Measurements from ENCODE around the gene SDCBP2.

The SDCBP2 gene

DNA sequence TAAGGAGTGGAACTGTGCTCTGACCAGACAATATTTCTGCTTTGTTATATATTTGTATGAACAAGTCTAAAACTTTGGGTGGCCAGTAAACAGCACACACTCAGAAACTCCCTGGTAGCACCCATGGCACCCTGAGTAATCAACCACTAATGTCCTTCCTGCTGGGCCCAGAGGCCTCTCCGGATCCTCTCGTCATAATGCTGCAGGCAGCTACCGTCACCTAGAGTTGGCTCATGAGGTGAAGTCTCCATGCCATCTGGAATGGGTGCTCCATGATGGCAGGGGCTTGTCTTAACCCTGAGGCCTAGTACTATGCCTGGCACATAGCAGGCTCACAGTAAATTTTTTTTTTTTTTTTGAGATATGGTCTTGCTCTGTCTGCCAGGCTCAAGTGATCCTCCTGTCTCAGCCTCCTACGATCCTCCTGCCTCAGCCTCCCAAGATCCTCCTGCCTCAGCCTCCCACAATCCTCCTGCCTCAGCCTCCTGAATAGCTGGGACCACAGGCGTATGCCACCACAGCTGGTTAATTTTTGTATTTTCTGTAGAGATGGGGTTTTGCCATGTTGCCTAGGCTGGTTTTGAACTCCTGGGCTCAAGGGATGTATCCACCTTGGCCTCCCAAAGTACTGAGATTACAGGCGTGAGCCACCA lies 3.0 kb upstream of the SDCBP2 start:
- Histone ChIP-seq H3K27me3 (ENCODE audit: insufficient read depth, low read length) (no peaks in the 10 kb centered on the region), H3K4me3 (ENCODE audit: low read length) (no peak overlapping the region), H3K9me3 (ENCODE audit: low read length) (no peaks in the 10 kb centered on the region), H3K36me3 (ENCODE audit: insufficient read depth, low read length) (peaks cover 19% of the 10 kb centered on the region), H3K4me1 (ENCODE audit: insufficient read depth, low read length) (peaks cover 5% of the 10 kb centered on the region), H2AFZ (ENCODE audit: low read depth, low read length) (no peak overlapping the region)

DNA sequence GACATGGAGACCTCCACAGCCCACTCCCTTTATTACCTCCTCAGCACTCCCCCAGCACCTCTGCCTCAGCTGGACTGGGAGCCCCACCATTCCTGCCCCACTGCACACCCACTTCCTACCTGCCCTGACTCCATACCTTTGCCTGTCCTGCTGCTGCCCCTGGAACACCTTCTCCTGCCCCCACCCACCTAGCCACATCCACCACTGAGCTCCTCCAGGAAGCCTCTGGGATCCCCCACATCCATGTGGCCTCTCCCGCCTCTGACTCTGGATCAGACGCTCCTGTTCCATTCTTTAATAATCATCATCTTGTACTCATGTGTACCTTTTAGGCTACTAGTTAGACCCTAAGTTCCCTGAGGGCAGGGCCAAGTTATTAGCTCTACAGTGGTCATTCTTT lies 2.2 kb upstream of the SDCBP2 start:
- H3K4me3 ChIP-seq (ENCODE audit: low read length): no peak overlapping the region
- H3K27me3 ChIP-seq (ENCODE audit: insufficient read depth, low read length): no peaks in the 10 kb centered on the region
- H2AFZ ChIP-seq (ENCODE audit: low read depth, low read length): no peak overlapping the region
- H3K36me3 ChIP-seq (ENCODE audit: insufficient read depth, low read length): peaks cover 19% of the 10 kb centered on the region
- H3K9me3 ChIP-seq (ENCODE audit: low read length): no peaks in the 10 kb centered on the region
- H3K4me1 ChIP-seq (ENCODE audit: insufficient read depth, low read length): peaks cover 10% of the 10 kb centered on the region

DNA sequence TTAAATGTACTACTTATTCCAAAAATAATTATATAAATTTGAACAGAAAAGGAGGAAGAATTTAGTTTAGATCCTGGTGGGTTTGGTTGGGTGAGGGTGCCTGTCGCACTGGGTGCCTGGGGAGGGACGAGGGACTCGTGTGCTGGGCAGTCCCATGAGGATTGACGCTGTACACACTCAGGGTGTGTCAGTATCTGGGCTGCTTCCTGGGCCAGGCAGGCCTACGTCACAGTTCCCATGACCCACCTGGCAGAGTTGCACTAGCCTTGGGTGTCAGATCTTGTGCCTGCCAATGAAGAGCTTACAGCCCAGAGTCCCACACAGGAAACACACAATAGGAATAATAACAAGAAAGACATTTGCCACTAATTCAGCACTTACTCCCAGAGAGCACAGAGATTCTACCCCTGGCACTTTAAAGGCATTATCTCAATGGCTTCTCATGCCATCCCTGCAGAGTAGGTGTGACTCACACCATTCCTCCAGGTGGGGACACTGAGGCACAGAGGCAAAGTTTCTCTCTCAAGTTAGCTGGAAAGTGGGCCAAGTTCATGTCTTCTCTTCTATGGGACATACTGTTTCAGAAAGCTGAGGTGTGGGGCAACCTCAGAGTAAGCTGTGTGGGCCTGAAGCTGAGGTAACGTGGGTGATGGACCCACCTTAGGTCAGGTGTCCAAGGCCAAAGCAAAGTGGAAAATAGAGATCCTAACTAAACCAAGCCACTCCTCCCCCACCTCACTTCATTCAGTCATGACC lies 1.3 kb upstream of the SDCBP2 start:
- H3K27me3 ChIP-seq (ENCODE audit: insufficient read depth, low read length): no peaks in the 10 kb centered on the region
- H3K4me1 ChIP-seq (ENCODE audit: insufficient read depth, low read length): peaks cover 14% of the 10 kb centered on the region
- H3K4me3 ChIP-seq (ENCODE audit: low read length): no peak overlapping the region
- no peak overlapping the region for H2AFZ ChIP-seq (ENCODE audit: low read depth, low read length)
- peaks cover 19% of the 10 kb centered on the region for H3K36me3 ChIP-seq (ENCODE audit: insufficient read depth, low read length)
- H3K9me3 ChIP-seq (ENCODE audit: low read length): no peaks in the 10 kb centered on the region

DNA sequence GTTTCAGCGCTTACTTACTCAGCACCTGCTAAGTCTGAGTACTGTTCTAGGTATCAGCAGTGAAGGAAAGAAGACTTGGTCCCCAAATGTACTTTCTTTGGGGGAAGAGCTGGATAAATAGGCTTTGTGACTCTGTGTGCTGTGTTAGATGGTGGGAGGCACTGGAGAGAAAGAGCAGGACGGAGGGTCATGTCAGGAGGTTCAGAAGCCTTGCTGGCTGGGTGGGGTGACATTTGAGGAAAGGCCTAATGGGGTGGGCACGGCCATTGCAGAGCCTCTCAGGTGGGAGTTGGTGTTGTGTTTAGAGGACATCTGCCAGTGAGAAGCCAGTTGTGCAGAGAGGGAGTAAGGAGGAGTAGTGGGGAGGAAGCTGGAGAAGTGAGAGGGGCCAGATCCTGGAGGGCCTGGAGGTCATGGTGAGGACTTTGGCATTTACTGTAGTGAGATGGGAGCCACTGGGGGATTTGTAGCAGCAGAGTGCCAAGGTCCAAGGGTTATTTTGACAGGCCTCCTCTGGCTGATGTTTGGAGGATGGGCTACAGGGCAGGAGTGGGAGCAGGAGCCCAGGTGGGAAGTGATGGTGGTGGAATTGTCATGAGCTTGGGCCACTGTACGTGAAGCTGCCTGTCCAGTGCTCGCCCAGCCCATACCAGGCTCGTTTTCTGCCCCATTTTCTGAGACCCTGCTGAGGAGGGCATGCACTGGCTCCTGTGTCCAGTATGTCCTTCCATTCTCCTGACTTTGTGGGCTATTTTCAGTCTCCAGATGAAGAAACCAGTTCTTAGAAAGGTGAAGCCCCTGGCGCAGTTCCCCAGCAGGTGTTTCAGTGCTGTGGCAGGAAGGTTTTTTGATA lies 886 bp downstream of the SDCBP2 start:
- Histone ChIP-seq H3K4me1 (ENCODE audit: insufficient read depth, low read length) (peaks cover 20% of the 10 kb centered on the region), H3K9me3 (ENCODE audit: low read length) (no peaks in the 10 kb centered on the region), H2AFZ (ENCODE audit: low read depth, low read length) (no peak overlapping the region), H3K4me3 (ENCODE audit: low read length) (no peak overlapping the region), H3K27me3 (ENCODE audit: insufficient read depth, low read length) (no peaks in the 10 kb centered on the region), H3K36me3 (ENCODE audit: insufficient read depth, low read length) (peaks cover 14% of the 10 kb centered on the region)

DNA sequence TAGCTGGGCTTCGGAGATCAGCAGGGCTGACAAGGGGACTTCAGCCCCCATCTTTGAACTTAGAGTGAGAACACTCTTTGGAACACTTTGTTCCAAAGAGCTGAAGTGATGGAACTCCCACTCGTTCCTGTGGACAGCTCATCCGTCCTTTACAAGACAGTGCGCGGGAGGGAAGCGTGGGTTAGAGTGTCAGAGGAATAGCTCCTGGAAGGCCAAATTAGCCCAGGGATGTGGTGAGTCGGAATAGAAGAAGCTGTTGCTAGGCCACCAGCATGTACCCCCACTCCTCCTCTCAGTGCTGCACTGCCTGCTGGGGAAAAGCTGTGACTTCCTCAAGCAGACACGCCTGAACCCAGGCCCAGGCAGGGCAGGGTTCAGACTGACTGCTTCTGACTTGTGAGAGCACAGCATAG lies 1.7 kb downstream of the SDCBP2 start:
- Histone ChIP-seq H3K9me3 (ENCODE audit: low read length) (no peaks in the 10 kb centered on the region), H3K27me3 (ENCODE audit: insufficient read depth, low read length) (no peaks in the 10 kb centered on the region), H3K4me1 (ENCODE audit: insufficient read depth, low read length) (peaks cover 20% of the 10 kb centered on the region), H3K36me3 (ENCODE audit: insufficient read depth, low read length) (peaks cover 9% of the 10 kb centered on the region), H2AFZ (ENCODE audit: low read depth, low read length) (no peak overlapping the region), H3K4me3 (ENCODE audit: low read length) (no peak overlapping the region)

DNA sequence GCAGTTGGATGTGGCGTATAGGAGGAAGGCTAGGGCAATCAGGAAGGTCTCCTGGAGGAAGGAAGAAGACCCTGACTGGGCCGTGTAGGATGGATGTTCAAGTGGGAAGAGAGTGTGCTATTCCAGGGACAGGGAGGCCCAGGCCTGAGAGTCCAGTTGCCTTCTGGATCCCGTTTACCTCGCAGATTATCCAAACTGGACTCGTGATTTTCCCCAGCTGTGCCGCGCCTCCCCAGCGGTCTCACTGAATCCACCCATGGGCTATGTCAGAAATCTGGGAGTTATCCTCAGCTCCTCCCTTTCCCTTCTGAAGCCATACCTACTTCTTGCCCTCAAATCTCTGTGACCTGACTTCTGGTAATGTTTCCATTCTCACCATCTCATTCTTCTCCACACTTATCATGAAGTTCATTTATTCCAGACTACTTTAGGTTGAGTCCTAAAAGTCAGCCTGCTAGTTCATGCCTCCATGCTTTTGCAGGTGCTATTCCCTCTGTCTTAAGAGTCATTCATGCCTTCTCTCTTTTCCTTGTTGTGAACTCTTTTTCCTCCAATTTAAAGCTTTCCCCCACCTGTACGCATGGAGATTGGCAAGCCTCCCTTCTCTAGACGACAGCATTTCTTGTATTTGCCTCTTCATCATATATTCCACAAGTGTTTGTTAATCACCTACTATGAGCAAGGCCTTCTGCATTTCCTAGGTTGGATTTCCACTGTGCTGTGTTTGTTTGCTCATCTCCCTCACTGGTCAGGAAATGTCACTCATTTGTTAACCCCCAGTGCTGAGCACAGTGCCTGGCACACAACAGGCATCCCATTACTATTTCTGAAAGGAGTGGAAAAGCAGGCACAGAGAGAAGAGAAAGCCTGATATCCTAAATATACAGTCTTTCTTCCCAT lies 2.7 kb downstream of the SDCBP2 start:
- Histone ChIP-seq H2AFZ (ENCODE audit: low read depth, low read length) (no peak overlapping the region), H3K27me3 (ENCODE audit: insufficient read depth, low read length) (no peaks in the 10 kb centered on the region), H3K9me3 (ENCODE audit: low read length) (no peaks in the 10 kb centered on the region), H3K4me3 (ENCODE audit: low read length) (peak overlapping the region; percentile 79), H3K36me3 (ENCODE audit: insufficient read depth, low read length) (peaks cover 2% of the 10 kb centered on the region), H3K4me1 (ENCODE audit: insufficient read depth, low read length) (peaks cover 20% of the 10 kb centered on the region)

DNA sequence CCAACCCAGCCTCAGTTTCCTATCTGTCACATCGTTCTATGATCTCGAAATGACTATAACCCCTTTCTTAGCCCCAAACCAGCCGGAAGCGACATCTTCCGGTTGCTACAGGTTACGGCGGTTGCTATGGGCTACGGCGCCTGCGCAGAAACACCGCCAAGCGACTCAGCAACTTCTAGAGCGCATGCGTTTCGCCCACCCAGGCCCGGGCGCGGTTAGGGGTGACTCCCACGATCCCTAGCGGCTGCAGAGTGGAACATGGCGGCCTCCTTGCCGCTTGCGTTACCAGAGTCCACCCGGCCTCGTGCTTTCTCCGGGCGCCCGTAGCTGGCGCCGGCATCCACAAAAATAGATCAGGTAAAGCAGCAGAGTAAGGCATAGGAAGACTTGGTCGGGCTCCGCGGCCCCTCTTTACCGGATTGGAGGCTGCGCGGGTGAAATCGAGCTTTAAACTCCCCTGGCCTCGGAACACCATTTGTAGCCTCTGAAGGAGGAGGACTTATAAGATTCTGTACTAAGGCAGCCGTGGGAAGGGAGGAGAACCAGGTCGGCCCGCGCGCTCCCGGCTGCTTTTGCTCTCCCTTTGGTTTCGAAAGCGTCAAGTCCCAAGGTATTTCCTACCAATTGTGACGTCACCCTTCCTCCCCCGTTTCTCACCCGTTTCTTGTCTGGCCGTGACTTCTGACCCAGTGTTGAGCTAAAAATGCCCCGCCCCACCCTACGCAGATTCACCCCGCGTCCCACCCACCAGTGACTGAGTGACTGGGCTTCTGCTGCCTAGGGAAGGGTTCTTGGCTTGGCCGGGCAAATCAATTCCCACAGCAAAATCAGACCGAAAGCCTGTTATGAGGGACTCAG lies 3.5 kb downstream of the SDCBP2 start:
- no peaks in the 10 kb centered on the region for H3K27me3 ChIP-seq (ENCODE audit: insufficient read depth, low read length)
- peaks cover 20% of the 10 kb centered on the region for H3K4me1 ChIP-seq (ENCODE audit: insufficient read depth, low read length)
- no peaks in the 10 kb centered on the region for H3K36me3 ChIP-seq (ENCODE audit: insufficient read depth, low read length)
- H3K9me3 ChIP-seq (ENCODE audit: low read length): no peaks in the 10 kb centered on the region
- H2AFZ ChIP-seq (ENCODE audit: low read depth, low read length): peak overlapping the region; percentile 70
- H3K4me3 ChIP-seq (ENCODE audit: low read length): peak overlapping the region; percentile 79

DNA sequence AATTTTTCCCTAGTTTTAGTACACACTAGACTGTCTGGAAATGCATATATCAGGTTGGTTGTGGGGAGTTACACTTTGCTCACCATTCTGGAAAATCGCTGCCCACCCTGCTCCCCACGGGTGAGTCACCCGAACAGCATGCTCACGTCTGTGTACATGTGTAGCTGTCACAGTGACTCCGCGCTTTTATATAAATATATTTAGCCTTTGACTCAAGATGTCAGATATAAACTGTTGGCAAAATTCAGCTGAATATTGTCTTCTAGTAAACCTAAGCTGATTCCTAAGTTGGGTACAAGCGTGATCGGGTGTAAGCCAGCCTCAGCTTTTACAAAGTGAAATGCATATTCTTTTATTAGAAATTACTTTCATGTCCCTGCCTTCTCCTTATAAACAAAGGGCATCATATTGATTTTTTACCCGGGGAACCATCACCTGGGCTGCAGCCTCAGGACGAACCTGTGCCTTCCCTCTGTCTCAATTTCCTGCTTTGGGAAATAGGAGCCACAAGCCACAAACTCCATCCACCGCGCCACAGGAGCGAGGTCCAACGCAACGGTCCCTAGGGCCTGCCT lies 4.3 kb downstream of the SDCBP2 start:
- H3K36me3 ChIP-seq (ENCODE audit: insufficient read depth, low read length): no peaks in the 10 kb centered on the region
- H3K27me3 ChIP-seq (ENCODE audit: insufficient read depth, low read length): no peaks in the 10 kb centered on the region
- H3K9me3 ChIP-seq (ENCODE audit: low read length): no peaks in the 10 kb centered on the region
- peaks cover 20% of the 10 kb centered on the region for H3K4me1 ChIP-seq (ENCODE audit: insufficient read depth, low read length)
- peak overlapping the region; percentile 70 for H2AFZ ChIP-seq (ENCODE audit: low read depth, low read length)
- peak overlapping the region; percentile 79 for H3K4me3 ChIP-seq (ENCODE audit: low read length)

DNA sequence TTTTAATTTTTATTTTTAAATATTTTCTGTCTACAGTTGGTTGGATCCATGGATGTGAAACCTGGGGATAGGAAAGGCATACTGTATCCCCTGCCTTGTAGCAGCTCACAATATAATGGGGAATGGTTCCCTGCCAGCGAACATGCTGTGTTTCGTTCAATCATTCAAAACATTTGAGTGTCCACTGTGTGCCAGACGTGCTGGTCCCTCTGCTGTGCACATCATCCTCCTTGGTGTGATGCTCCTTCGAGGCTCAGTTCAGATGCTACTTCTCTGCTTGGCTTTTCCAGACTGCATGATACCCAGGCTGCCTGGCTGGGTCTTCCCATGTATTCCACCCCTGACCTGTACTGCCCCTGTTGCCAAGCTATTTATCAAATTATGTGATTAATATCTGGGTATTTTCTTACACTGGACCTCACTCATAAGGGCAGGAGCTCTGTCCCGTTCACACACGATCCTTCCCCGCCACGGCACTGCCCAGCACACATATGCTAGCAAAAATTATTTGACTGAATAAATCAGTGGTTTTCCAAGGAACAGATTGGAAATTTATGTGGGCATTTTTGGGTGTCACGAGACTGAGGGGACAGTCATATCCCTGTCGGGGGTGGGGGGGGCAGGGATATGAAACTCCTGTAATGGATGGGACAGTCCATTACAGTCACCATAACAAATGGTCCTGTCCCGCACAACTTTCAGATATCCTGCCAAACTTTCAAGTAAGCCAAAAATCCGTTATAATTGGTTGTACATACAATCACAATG lies 4.9 kb downstream of the SDCBP2 start:
- peak overlapping the region; percentile 79 for H3K4me3 ChIP-seq (ENCODE audit: low read length)
- H3K36me3 ChIP-seq (ENCODE audit: insufficient read depth, low read length): no peaks in the 10 kb centered on the region
- H3K27me3 ChIP-seq (ENCODE audit: insufficient read depth, low read length): no peaks in the 10 kb centered on the region
- no peak overlapping the region for H2AFZ ChIP-seq (ENCODE audit: low read depth, low read length)
- no peaks in the 10 kb centered on the region for H3K9me3 ChIP-seq (ENCODE audit: low read length)
- peaks cover 20% of the 10 kb centered on the region for H3K4me1 ChIP-seq (ENCODE audit: insufficient read depth, low read length)

DNA sequence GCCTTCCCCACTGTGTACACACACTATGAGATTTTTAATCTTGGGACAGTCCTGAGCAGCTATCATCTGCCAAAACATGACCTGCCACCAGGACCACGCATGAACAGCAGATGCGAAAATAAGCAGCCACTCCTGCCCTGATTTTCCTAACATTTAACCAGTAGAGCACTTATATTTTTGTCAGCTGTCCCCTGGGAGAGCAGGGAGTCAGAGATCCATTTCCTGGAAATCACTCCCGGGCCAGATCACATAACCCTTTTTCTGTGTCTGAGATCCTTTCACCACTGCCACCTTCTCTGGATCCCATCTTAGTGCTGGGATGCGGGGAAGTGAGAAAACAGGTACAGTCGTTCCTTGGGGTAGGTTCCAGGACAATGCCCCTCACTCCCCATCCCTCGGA lies 5.7 kb downstream of the SDCBP2 start:
- Histone ChIP-seq H3K36me3 (ENCODE audit: insufficient read depth, low read length) (no peaks in the 10 kb centered on the region), H3K4me3 (ENCODE audit: low read length) (no peak overlapping the region), H2AFZ (ENCODE audit: low read depth, low read length) (no peak overlapping the region), H3K27me3 (ENCODE audit: insufficient read depth, low read length) (no peaks in the 10 kb centered on the region), H3K4me1 (ENCODE audit: insufficient read depth, low read length) (peaks cover 20% of the 10 kb centered on the region), H3K9me3 (ENCODE audit: low read length) (no peaks in the 10 kb centered on the region)

DNA sequence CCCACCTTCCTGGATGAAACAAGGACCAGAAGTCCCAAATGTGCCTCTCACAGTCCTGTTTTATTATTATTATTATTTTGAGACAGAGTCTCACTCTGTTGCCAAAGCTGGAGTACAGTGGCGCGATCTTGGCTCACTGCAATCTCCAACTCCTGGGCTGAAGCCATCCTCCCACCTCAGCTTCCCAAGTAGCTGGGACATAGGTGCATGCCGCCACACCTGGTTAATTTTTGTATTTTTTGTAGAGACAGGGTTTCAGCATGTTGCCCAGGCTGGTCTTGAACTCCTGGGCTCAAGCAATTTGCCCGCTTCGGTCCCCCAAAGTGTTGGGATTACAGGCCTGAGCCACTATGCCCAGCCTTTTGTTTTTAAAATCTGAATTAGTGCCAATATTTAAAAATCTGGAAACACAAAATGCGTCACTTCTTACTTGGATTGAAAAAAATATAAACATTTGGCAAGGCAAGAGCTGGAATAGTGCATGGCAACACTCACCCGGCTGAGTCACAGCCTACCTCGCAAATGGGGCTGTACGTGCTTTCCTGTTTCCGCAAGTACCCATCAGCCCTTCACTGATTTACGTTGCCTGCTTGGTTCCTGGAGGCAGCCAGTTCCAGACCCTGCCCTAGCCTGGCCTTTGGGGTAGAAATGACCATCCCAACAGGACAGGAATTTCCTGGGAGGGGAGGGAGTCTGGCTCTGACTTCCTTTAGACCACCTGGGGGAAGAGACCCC lies 6.3 kb downstream of the SDCBP2 start:
- no peak overlapping the region for H2AFZ ChIP-seq (ENCODE audit: low read depth, low read length)
- H3K4me1 ChIP-seq (ENCODE audit: insufficient read depth, low read length): peaks cover 20% of the 10 kb centered on the region
- H3K27me3 ChIP-seq (ENCODE audit: insufficient read depth, low read length): peaks cover 3% of the 10 kb centered on the region
- no peaks in the 10 kb centered on the region for H3K36me3 ChIP-seq (ENCODE audit: insufficient read depth, low read length)
- H3K4me3 ChIP-seq (ENCODE audit: low read length): no peak overlapping the region
- no peaks in the 10 kb centered on the region for H3K9me3 ChIP-seq (ENCODE audit: low read length)
